Right lobe of liver (tissue), 6 donors: Measurements from ENCODE around the gene TEX55. TPM values are rescaled to one million over a fixed set of nuclear protein-coding genes. Genes with fewer than 3 reads are reported as not detected.

Source experiments
- ATAC-seq, 4 donors: fragments of 200-7000 bp; cut with Tn5 transposase; one replicate each; pipeline ENCODE4 v1.9.1; 2020; ENCODE audit warnings: mild to moderate bottlenecking in 4 of 4, moderate library complexity in 4 of 4
- DNase-seq, 3 donors: peaks; one replicate each; pipeline ENCODE4 v3.0.0-alpha.2; 2020
- H3K27ac ChIP-seq, 3 donors: fragments of 200-600 bp; one replicate each; pipeline ENCODE4 v1.8.0; 2022
- H3K27me3 ChIP-seq, 2 donors: fragments of 200-600 bp; one replicate each; pipeline ENCODE4 v1.8.0; 2022
- H3K36me3 ChIP-seq, 4 donors: fragments of 200-600 bp; sonication (generic) in 1 of 4; one replicate each; pipeline versions ENCODE4 v1.5.1 to v1.8.0; 2017 to 2022; ENCODE audit warnings: control low read depth in 1 of 4
- H3K4me1 ChIP-seq, 4 donors: fragments of 200-600 bp; sonication (generic) in 1 of 4; one replicate each; pipeline versions ENCODE4 v1.5.1 to v1.8.0; 2017 to 2022; ENCODE audit warnings: control low read depth in 1 of 4
- H3K4me3 ChIP-seq, 3 donors: fragments of 200-600 bp; one replicate each; pipeline ENCODE4 v1.8.0; 2022
- H3K9me3 ChIP-seq, 4 donors: fragments of 200-600 bp; sonication (generic) in 1 of 4; one replicate each; pipeline versions ENCODE4 v1.5.1 to v1.8.0; 2017 to 2022; ENCODE audit warnings: control low read depth in 1 of 4
- POLR2A ChIP-seq: fragments of 450-650 bp; IDR thresholded peaks from one replicate; pipeline ENCODE4 v1.6.1; 2017; ENCODE audit warnings: antibody characterized with exemption, mild to moderate bottlenecking
- WGBS: methylation state at CpG from one replicate; pipeline ENCODE4 v1.1.6; 2018; ENCODE audit warnings: low coverage, low lambda C conversion rate; ENCODE audit not compliant: insufficient coverage; ENCODE audit errors: missing lambda C conversion rate; 5-methylcytosine and 5-hydroxymethylcytosine counted together
- intact Hi-C, 2 donors: fragments of 100-400 bp; cut with DNase I; formaldehyde crosslinking; loops; one replicate each; pipeline versions ENCODE4 v1.11.2 to v1.14.1; 2022
- total RNA-seq, 6 experiments: library from RNA; depleted of rRNA in 2 of 6; stranded (reverse); fragments of >200 nt in 2 of 6; fragmentation: NEBNext Ultra II Directional in 3 of 6; extraction: Animal tissue kit (Norgen Biotek cat#: 25700) in 3 of 6; gene quantifications; one replicate each; pipeline versions ENCODE4 v1.1.0 to v1.2.4, GENCODE V29; 2016 to 2023
- TF ChIP-seq, protein P1 (sequence below), 4 donors: fragments of 200-600 bp in 3 of 4; fragments of 450-650 bp in 1 of 4; IDR thresholded peaks; one replicate each; pipeline versions ENCODE4 v1.5.1 to v1.8.0; 2016 to 2022; ENCODE audit warnings: antibody characterized with exemption in 4 of 4, mild to moderate bottlenecking in 2 of 4
- donor health status: DM: no; HTN: yes; CAD: no.
- donor health status: DM: no; HTN: no; CAD: no.
- donor health status: DM: no; HTN: no; CAD: no.
- donor health status: DM: no; HTN: yes; CAD: no.
- donor health status: DM: no; HTN: yes; CAD: no.

TEX55 gene
- total RNA-seq, 6 experiments from 2014 or later: not detected

DNA sequence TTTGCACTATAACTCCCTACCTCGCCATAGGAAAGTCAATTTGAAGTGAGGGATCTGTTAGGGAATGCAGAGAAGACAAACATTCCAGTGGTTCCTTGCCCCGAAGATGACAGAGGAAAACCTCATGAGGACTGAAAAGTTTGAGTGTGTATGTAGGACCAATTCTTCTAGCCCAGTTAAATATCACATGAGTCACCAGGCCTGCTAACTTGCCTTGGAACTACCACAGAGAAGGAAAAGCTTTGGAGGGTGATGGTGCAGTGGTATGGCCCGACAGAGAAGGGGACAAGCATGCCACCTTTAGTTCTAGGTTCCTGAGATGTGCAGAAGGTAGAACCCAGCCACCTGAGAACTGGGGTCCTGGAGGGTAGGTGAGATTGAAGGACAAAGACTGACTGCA, 24.9 kb downstream of the TEX55 start:
- TF ChIP-seq POLR2A: no peak
- TF ChIP-seq, protein P1, sequence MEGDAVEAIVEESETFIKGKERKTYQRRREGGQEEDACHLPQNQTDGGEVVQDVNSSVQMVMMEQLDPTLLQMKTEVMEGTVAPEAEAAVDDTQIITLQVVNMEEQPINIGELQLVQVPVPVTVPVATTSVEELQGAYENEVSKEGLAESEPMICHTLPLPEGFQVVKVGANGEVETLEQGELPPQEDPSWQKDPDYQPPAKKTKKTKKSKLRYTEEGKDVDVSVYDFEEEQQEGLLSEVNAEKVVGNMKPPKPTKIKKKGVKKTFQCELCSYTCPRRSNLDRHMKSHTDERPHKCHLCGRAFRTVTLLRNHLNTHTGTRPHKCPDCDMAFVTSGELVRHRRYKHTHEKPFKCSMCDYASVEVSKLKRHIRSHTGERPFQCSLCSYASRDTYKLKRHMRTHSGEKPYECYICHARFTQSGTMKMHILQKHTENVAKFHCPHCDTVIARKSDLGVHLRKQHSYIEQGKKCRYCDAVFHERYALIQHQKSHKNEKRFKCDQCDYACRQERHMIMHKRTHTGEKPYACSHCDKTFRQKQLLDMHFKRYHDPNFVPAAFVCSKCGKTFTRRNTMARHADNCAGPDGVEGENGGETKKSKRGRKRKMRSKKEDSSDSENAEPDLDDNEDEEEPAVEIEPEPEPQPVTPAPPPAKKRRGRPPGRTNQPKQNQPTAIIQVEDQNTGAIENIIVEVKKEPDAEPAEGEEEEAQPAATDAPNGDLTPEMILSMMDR (IDR thresholded peaks at IDR 0.05): no peak
- no peak overlapping the region for H3K27ac ChIP-seq
- WGBS: 54% methylated on average over 3 of the region's 3 CpGs

DNA sequence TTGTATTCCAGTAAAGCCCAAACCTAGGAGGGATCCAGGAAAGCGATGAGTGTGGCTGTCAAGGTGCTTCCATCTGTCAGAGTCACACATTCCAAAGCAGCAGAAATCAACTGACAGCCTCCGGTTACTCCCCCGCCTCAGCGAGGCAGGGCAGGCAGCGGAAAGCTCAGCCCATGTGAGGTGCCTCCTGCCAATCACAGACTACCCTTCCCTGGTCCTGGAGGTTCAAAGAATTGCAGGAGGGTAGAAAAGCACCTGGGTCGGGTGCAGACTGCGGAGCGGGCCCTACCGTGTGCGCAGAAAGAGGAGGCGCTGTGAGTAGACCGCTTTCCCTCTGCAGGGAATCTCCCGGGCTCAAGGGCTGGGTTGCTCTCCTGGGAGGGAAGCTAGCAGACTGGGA, 27.4 kb downstream of the TEX55 start, which contains the start of gene UPK1B:
Gene UPK1B, plus strand, starts transcription at position 274 of the 400 bp plus-strand sequence. CDS start 13,144 bp downstream, outside the sequence.
- TF ChIP-seq, protein P1 (IDR thresholded peaks at IDR 0.05): no peak
- TF ChIP-seq POLR2A: no peak
- H3K27me3 ChIP-seq: no peaks in the 10 kb centered on the region
- H3K27ac ChIP-seq: no peak within 1 kb of the TSS
- H3K4me3 ChIP-seq: no peak within 1 kb of the TSS
- intact Hi-C loops: no loop called here
- DNase-seq: no peak
- H3K36me3 ChIP-seq: no peaks in the 10 kb centered on the region
- 34% methylated on average over 5 of the region's 13 CpGs for WGBS
- no peak for ATAC-seq
- no peaks in the 10 kb centered on the region for H3K4me1 ChIP-seq
- no peaks in the 10 kb centered on the region for H3K9me3 ChIP-seq

More for the DNA sequence above, 24.9 kb downstream of the TEX55 start:
- no peak for DNase-seq
- Histone ChIP-seq H3K4me3 (no peak overlapping the region), H3K9me3 (no peaks in the 10 kb centered on the region), H3K27me3 (no peaks in the 10 kb centered on the region), H3K36me3 (no peaks in the 10 kb centered on the region), H3K4me1 (no peaks in the 10 kb centered on the region)
- intact Hi-C loops: no loop called here
- no peak for ATAC-seq

DNA sequence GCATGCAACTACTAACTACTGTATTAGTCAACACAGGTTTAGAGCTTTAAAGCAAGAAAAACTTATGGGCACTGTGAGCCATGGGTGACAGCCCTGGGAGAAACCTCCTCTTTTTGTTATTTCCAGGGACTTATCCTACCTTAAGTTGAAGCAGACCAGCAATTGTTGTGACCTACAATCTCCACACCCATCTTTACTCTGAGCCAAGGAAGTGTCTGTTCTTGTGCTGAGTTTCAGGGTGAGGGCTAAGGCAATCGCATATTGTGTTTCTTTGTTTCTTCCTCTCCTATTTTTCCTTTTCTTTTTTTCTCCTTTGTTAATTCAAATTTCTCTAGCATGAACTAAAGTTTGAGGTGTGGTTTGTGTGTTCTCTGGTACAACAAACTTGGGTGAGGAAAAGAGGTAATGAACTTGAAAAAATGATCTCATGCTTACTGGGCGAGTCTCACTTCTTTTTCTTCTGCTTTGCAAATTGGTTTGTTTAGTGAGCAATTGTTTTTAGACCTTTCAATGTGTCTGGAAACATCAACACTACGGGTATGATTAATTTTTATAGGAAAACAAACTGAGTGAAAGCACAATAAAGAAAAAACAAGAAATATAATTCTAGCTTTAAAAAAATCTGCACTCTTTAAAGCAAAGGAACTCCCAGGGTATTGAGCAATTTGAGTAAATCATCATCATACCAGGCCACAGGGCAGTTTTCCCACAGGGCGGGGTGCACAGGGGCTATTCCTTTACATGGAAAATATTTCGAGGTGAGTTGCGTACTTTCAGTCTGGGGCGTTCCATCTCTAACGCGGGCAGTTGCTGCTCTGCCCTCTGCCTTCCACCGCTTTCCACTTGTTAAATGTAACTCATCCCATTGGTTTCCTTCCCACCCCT, 30.1 kb downstream of the TEX55 start:
- ATAC-seq: peak in 2 of 4 donors; percentile 15 to 38

DNA sequence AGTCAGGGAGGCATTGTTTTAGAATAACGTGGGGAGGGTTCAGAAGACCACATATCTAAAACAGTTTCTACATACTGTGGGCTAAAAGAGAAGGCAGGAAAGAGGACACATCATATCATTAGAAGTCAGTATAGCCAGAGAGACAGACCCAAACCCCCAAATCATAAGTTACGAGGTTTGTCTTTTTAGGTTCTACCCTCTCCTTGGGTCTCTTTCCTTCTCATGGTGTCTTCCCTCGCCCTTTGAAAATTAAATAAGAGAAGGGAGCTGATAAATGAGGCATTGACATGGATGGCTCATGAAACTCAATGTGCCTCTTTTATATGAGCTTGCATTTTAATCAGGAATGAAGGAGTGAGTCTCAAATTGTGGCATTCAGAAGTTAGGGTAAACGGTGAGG, 30.8 kb downstream of the TEX55 start:
- Histone ChIP-seq H3K27ac (no peak overlapping the region), H3K9me3 (no peaks in the 10 kb centered on the region), H3K4me1 (no peaks in the 10 kb centered on the region), H3K36me3 (no peaks in the 10 kb centered on the region), H3K4me3 (no peak overlapping the region), H3K27me3 (no peaks in the 10 kb centered on the region)
- ATAC-seq: no peak
- DNase-seq: no peak
- WGBS: 36% methylated on average over 4 of the region's 4 CpGs
- TF ChIP-seq POLR2A: no peak
- TF ChIP-seq, protein P1 (IDR thresholded peaks at IDR 0.05): no peak
- intact Hi-C loops: no loop called here

More for the DNA sequence above, 30.1 kb downstream of the TEX55 start:
- Histone ChIP-seq H3K36me3 (no peaks in the 10 kb centered on the region), H3K4me3 (no peak overlapping the region), H3K27ac (no peak overlapping the region), H3K4me1 (no peaks in the 10 kb centered on the region), H3K9me3 (no peaks in the 10 kb centered on the region), H3K27me3 (no peaks in the 10 kb centered on the region)
- intact Hi-C loops: no loop called here
- DNase-seq: no peak
- WGBS: 43% methylated on average over 10 of the region's 10 CpGs
- TF ChIP-seq, protein P1 (IDR thresholded peaks at IDR 0.05): no peak
- TF ChIP-seq POLR2A: no peak
